Panc1 (cell line): ENCODE measurements around the gene PAX4. TPM values are rescaled to one million over a fixed set of nuclear protein-coding genes. Genes with fewer than 3 reads are reported as not detected.

Source experiments
- ATAC-seq: fragments of 200-7000 bp; cut with Tn5 transposase; 2 replicates; pipeline ENCODE4 v1.9.1; 2020; ENCODE audit warnings: mild to moderate bottlenecking, moderate library complexity
- BruUV-seq: library from RNA; stranded (reverse); fragments of 400-500 nt; replicated peaks from 2 replicates; lab custom pipeline; 2021; lab: Mats Ljungman, UMichigan
- CTCF ChIA-PET: fragments of 300-600 bp; sonication (Branson Sonifier 250); formaldehyde crosslinking; loops from one replicate; lab custom pipeline; 2022; ENCODE audit warnings: antibody characterized with exemption; lab: Charles Lee
- POLR2A ChIA-PET: fragments of 300-600 bp; sonication (Branson Sonifier 250); formaldehyde crosslinking; loops from one replicate; lab custom pipeline; 2022; ENCODE audit warnings: antibody characterized with exemption; lab: Charles Lee
- DNase-seq: peaks from one replicate; pipeline ENCODE4 v3.0.0-alpha.2; 2010; ENCODE audit warnings: low read depth, low spot score
- H3K27ac ChIP-seq: 2 replicates; pipeline ENCODE4 v1.5.1; 2011; ENCODE audit warnings: mild to moderate bottlenecking, low read length, inconsistent platforms
- H3K27me3 ChIP-seq: fragments of 200-500 bp; sonication (Bioruptor generic); 2 replicates; pipeline ENCODE4 v1.6.0; 2014; ENCODE audit warnings: low read length, inconsistent platforms; ENCODE audit not compliant: control insufficient read depth, insufficient read depth
- H3K36me3 ChIP-seq: fragments of 200-500 bp; sonication (Bioruptor generic); 2 replicates; pipeline ENCODE4 v1.5.1; 2014; ENCODE audit warnings: inconsistent platforms, mild to moderate bottlenecking, low read length, moderate library complexity; ENCODE audit not compliant: control insufficient read depth, insufficient read depth
- H3K4me1 ChIP-seq: 2 replicates; pipeline ENCODE4 v1.5.1; 2011; ENCODE audit warnings: inconsistent platforms, mild to moderate bottlenecking, low read length, moderate library complexity; ENCODE audit not compliant: control insufficient read depth, insufficient read depth
- H3K4me3 ChIP-seq, 2 experiments: 2 replicates each; pipeline ENCODE4 v1.5.1; 2011 to 2012; ENCODE audit warnings: low read depth in 2 of 2, low read length in 2 of 2, mild to moderate bottlenecking in 2 of 2, inconsistent platforms in 1 of 2, moderate library complexity in 1 of 2
- H3K9me3 ChIP-seq: fragments of 200-500 bp; sonication (Bioruptor generic); 2 replicates; pipeline ENCODE4 v1.5.1; 2014; ENCODE audit warnings: low read depth, mild to moderate bottlenecking, inconsistent platforms, low read length, moderate library complexity; ENCODE audit not compliant: control insufficient read depth, insufficient read depth
- CTCF ChIP-seq: fragments of 450-650 bp; IDR thresholded peaks from 2 replicates; pipeline ENCODE4 v1.5.1; 2017; ENCODE audit warnings: mild to moderate bottlenecking
- POLR2AphosphoS5 ChIP-seq: IDR thresholded peaks from 2 replicates; pipeline ENCODE4 v1.6.1; 2012; ENCODE audit warnings: mild to moderate bottlenecking, low read depth, low read length, moderate library complexity
- SIN3A ChIP-seq: IDR thresholded peaks from 2 replicates; pipeline ENCODE4 v1.6.1; 2012; ENCODE audit warnings: low read depth, mild to moderate bottlenecking, low read length, moderate library complexity, borderline replicate concordance; ENCODE audit not compliant: insufficient read depth
- TCF7L2 ChIP-seq: IDR thresholded peaks from 2 replicates; pipeline ENCODE4 v1.6.1; 2011; ENCODE audit warnings: mild to moderate bottlenecking, low read depth, low read length, inconsistent platforms
- in situ Hi-C: cut with HindIII; loops from 2 replicates; pipeline ENCODE4 v1.10.0; 2016; ENCODE audit warnings: low sequenced_read_pairs, low pct_unique_long_range_greater_than_20kb
- intact Hi-C: fragments of 100-400 bp; cut with micrococcal nuclease; formaldehyde crosslinking; loops from one replicate; pipeline ENCODE4 v1.10.0; 2022; ENCODE audit not compliant: unreplicated experiment
- total RNA-seq: library from RNA; stranded (reverse); gene quantifications from one replicate; pipeline ENCODE4 v1.2.1, GENCODE V29; 2021; ENCODE audit not compliant: unreplicated experiment
- TF ChIP-seq, protein P1 (sequence below), 2 experiments: IDR thresholded peaks; 2 replicates each; pipeline ENCODE4 v1.6.1; 2011 to 2012; ENCODE audit warnings: low read depth in 2 of 2, control low read depth in 1 of 2, low read length in 1 of 2, mild to moderate bottlenecking in 1 of 2, moderate library complexity in 1 of 2; ENCODE audit not compliant: insufficient read depth in 1 of 2

Gene PAX4
- total RNA-seq, 1 experiment from 2014 or later: not detected

- POLR2A ChIA-PET: interaction anchor here (0.7 kb wide), 1 partner anchor 42 kb away, joined by 9 read pairs; no protein-coding TSS in a partner anchor
- CTCF ChIA-PET: no interaction called here
- Histone ChIP-seq H3K36me3 (no peaks in the 10 kb centered on the region), H3K4me1 (no peaks in the 10 kb centered on the region), H3K9me3 (no peaks in the 10 kb centered on the region), H3K4me3 (no peak overlapping the region), H3K27ac (no peak overlapping the region), H3K27me3 (peaks cover 7% of the 10 kb centered on the region)
- intact Hi-C loops: no loop called here
- peak; percentile 90 for ATAC-seq
- in situ Hi-C loops: no loop called here
- no TSS peak for BruUV-seq
- TF ChIP-seq CTCF: peak; percentile 75
- TF ChIP-seq, protein P1, sequence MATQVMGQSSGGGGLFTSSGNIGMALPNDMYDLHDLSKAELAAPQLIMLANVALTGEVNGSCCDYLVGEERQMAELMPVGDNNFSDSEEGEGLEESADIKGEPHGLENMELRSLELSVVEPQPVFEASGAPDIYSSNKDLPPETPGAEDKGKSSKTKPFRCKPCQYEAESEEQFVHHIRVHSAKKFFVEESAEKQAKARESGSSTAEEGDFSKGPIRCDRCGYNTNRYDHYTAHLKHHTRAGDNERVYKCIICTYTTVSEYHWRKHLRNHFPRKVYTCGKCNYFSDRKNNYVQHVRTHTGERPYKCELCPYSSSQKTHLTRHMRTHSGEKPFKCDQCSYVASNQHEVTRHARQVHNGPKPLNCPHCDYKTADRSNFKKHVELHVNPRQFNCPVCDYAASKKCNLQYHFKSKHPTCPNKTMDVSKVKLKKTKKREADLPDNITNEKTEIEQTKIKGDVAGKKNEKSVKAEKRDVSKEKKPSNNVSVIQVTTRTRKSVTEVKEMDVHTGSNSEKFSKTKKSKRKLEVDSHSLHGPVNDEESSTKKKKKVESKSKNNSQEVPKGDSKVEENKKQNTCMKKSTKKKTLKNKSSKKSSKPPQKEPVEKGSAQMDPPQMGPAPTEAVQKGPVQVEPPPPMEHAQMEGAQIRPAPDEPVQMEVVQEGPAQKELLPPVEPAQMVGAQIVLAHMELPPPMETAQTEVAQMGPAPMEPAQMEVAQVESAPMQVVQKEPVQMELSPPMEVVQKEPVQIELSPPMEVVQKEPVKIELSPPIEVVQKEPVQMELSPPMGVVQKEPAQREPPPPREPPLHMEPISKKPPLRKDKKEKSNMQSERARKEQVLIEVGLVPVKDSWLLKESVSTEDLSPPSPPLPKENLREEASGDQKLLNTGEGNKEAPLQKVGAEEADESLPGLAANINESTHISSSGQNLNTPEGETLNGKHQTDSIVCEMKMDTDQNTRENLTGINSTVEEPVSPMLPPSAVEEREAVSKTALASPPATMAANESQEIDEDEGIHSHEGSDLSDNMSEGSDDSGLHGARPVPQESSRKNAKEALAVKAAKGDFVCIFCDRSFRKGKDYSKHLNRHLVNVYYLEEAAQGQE (IDR thresholded peaks at IDR 0.05; ENCODE audit: insufficient read depth in 1 of 2, low read depth in 2 of 2, low read length in 1 of 2): no peak
- no peak for DNase-seq
Measured at GRCh38 chr7:127629268-127629854, 11.4 kb upstream of the PAX4 start.

DNA sequence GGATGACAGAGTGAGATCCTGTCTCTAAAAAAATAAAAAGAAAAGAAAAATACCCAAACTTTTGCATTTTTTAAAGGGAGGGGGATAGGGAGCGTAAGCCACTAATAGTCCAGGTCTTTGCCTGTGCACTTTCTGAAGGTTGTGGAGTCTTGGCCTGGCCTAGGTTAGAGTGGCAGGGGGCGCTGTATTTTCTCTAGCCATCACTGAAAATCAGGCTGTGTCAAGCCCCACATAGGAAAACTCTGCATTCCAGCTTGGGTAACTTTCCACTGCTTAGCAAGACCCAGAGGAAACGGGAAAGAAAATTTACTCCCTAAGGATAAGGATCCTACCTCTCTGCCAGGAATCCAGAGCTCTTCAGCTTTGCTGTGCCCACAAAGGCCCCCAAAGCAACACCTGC lies 10.5 kb upstream of the PAX4 start:
- DNase-seq (no peak), ATAC-seq (0 out of 2 replicates have a peak, but pooled peaks have one; percentile 43)
- POLR2A ChIA-PET: no interaction called here
- in situ Hi-C loops: no loop called here
- TF ChIP-seq TCF7L2: no peak
- TF ChIP-seq CTCF: no peak
- TF ChIP-seq POLR2AphosphoS5: no peak
- TF ChIP-seq, protein P1 (IDR thresholded peaks at IDR 0.05; ENCODE audit: insufficient read depth in 1 of 2, low read depth in 2 of 2, low read length in 1 of 2): no peak
- no peak for TF ChIP-seq SIN3A
- Histone ChIP-seq H3K9me3 (no peaks in the 10 kb centered on the region), H3K27ac (no peak overlapping the region), H3K27me3 (peaks cover 10% of the 10 kb centered on the region), H3K4me1 (no peaks in the 10 kb centered on the region), H3K36me3 (no peaks in the 10 kb centered on the region), H3K4me3 (no peak overlapping the region)
- BruUV-seq: no TSS peak
- intact Hi-C loops: no loop called here
- CTCF ChIA-PET: interaction anchor here (0.7 kb wide), 1 partner anchor 7 kb away, joined by 3 read pairs; no protein-coding TSS in a partner anchor
